ENCODE results near the gene MRPL38.

MRPL38 gene

DNA sequence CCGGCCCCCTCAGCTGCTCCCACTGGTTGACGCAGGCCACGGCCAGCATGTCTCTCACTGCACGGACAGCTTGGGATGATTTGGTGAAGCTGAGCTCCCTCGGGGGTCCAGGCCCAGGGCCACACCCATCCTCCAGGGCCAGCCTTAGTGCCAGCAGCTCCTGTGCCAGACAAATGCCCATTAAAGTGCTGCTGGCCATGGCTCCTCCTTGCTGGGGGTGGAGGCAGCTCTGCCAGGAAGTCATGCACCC is 28.8 kb downstream of the MRPL38 start:
- Histone ChIP-seq H3K9me3 (ENCODE audit: control insufficient read depth, insufficient read depth, low read depth, low read length) (no peaks in the 10 kb centered on the region), H3K4me3 (ENCODE audit: low read depth, low read length) (no peak overlapping the region), H3K36me3 (ENCODE audit: control insufficient read depth in 2 of 2, insufficient read depth in 1 of 2, low read length in 2 of 2) (peaks cover 0 to 4% of the 10 kb centered on the region in 2 experiments; a peak in 1 of 3 replicates), H3K4me1 (ENCODE audit: control insufficient read depth, insufficient read depth, low read length) (peaks cover 4% of the 10 kb centered on the region), H3K27ac (ENCODE audit: extremely low read depth, low read depth, low read length) (no peak overlapping the region)
- TF ChIP-seq GLIS2 (tag by site-specific recombination; IDR thresholded peaks at IDR 0.05), result 0 out of 2 replicates have a peak, but pooled peaks have one; percentile 29
- TF ChIP-seq ZFHX2 (tag by site-specific recombination; conservative IDR thresholded peaks at IDR 0.05), result peak; percentile 22; the same call in 1 of the 2 replicates
- TF ChIP-seq GLIS1 (tag by site-specific recombination; IDR thresholded peaks at IDR 0.05), result peak; percentile 12; the same call in 1 of the 2 replicates
- no peak for TF ChIP-seq IKZF3 (tag by site-specific recombination; IDR thresholded peaks at IDR 0.05)
- ChIA-PET CTCF (interaction anchor here (0.6 to 7.6 kb wide), 5 partner anchors 13 to 242 kb away, joined by 3 to 84 read pairs (median 7); partner anchors contain the start of gene WBP2), POLR2A (interaction anchor here (0.6 to 5.1 kb wide), 7 partner anchors 18 to 106 kb away, joined by 3 to 34 read pairs (median 3); partner anchors contain the start of genes MRPL38 and WBP2)

DNA sequence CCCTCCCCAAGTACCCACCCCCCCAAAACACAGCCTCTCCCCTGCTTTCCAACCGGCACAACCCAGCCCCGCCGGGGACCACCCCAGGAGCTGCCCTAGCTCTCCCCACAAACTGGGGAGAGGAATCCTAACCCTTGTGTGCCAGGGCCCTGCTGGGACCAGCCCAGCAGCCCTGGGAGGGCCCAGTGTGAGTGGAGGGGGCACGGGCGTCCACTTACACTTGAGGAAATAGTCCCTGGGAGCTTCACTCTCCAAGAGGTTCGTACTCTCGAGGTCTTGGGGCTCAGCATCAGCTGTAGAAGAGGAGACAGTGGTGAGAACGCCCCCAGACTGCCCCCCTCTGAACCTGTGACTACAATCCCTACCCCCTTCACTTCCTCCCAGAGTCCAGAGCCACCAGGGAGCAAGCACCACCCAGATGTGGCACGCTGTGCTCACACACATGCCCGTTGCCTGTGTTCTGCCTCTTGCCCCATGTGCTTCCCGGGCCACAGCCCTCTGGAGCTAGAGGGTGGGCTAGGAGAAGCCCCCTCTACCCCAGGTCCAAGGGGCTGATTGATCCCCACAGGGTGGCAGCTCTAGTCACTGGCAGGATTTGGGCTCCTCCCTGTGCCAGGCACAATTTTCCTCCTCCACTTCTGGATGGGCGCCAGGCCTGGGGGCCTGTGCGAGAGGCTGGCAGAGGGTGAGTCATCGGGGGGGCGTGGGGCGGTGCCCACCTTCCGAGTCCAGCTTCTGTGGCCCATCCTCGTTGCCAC is 29.3 kb downstream of the MRPL38 start:
- H3K27ac ChIP-seq (ENCODE audit: extremely low read depth, low read depth, low read length), result no peak overlapping the region
- POLR2A ChIA-PET, result interaction anchor here (0.7 to 5.1 kb wide), 6 partner anchors 18 to 95 kb away, joined by 3 to 34 read pairs (median 3); partner anchors contain the start of genes MRPL38 and WBP2
- CTCF ChIA-PET, result interaction anchor here (0.6 to 7.6 kb wide), 5 partner anchors 14 to 88 kb away, joined by 3 to 84 read pairs (median 7); partner anchors contain the start of gene WBP2
- H3K9me3 ChIP-seq (ENCODE audit: control insufficient read depth, insufficient read depth, low read depth, low read length), result no peaks in the 10 kb centered on the region
- H3K4me3 ChIP-seq (ENCODE audit: low read depth, low read length), result no peak overlapping the region
- H3K36me3 ChIP-seq (ENCODE audit: control insufficient read depth in 2 of 2, insufficient read depth in 1 of 2, low read length in 2 of 2), result peaks cover 0 to 4% of the 10 kb centered on the region in 2 experiments; a peak in 1 of 3 replicates
- peaks cover 4% of the 10 kb centered on the region for H3K4me1 ChIP-seq (ENCODE audit: control insufficient read depth, insufficient read depth, low read length)
- TF ChIP-seq, protein P1, sequence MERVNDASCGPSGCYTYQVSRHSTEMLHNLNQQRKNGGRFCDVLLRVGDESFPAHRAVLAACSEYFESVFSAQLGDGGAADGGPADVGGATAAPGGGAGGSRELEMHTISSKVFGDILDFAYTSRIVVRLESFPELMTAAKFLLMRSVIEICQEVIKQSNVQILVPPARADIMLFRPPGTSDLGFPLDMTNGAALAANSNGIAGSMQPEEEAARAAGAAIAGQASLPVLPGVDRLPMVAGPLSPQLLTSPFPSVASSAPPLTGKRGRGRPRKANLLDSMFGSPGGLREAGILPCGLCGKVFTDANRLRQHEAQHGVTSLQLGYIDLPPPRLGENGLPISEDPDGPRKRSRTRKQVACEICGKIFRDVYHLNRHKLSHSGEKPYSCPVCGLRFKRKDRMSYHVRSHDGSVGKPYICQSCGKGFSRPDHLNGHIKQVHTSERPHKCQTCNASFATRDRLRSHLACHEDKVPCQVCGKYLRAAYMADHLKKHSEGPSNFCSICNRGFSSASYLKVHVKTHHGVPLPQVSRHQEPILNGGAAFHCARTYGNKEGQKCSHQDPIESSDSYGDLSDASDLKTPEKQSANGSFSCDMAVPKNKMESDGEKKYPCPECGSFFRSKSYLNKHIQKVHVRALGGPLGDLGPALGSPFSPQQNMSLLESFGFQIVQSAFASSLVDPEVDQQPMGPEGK (tag by site-specific recombination; IDR thresholded peaks at IDR 0.05), result peak; percentile 48
- peak; percentile 47; the same call in 1 of the 2 replicates for TF ChIP-seq KLF9 (tag by site-specific recombination; IDR thresholded peaks at IDR 0.05; ENCODE audit: low read depth)
- TF ChIP-seq GLIS2 (tag by site-specific recombination; IDR thresholded peaks at IDR 0.05), result peak; percentile 13; the same call in 1 of the 2 replicates
- TF ChIP-seq, protein P2, sequence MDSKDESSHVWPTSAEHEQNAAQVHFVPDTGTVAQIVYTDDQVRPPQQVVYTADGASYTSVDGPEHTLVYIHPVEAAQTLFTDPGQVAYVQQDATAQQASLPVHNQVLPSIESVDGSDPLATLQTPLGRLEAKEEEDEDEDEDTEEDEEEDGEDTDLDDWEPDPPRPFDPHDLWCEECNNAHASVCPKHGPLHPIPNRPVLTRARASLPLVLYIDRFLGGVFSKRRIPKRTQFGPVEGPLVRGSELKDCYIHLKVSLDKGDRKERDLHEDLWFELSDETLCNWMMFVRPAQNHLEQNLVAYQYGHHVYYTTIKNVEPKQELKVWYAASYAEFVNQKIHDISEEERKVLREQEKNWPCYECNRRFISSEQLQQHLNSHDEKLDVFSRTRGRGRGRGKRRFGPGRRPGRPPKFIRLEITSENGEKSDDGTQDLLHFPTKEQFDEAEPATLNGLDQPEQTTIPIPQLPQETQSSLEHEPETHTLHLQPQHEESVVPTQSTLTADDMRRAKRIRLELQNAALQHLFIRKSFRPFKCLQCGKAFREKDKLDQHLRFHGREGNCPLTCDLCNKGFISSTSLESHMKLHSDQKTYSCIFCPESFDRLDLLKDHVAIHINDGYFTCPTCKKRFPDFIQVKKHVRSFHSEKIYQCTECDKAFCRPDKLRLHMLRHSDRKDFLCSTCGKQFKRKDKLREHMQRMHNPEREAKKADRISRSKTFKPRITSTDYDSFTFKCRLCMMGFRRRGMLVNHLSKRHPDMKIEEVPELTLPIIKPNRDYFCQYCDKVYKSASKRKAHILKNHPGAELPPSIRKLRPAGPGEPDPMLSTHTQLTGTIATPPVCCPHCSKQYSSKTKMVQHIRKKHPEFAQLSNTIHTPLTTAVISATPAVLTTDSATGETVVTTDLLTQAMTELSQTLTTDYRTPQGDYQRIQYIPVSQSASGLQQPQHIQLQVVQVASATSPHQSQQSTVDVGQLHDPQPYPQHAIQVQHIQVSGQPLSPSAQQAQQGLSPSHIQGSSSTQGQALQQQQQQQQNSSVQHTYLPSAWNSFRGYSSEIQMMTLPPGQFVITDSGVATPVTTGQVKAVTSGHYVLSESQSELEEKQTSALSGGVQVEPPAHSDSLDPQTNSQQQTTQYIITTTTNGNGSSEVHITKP (tag by site-specific recombination; IDR thresholded peaks at IDR 0.05), result peak; percentile 87
- TF ChIP-seq ZNF664 (tag by site-specific recombination; IDR thresholded peaks at IDR 0.05), result no peak
- TF ChIP-seq, protein P3, sequence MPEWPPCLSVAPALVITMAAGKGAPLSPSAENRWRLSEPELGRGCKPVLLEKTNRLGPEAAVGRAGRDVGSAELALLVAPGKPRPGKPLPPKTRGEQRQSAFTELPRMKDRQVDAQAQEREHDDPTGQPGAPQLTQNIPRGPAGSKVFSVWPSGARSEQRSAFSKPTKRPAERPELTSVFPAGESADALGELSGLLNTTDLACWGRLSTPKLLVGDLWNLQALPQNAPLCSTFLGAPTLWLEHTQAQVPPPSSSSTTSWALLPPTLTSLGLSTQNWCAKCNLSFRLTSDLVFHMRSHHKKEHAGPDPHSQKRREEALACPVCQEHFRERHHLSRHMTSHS (tag by site-specific recombination; IDR thresholded peaks at IDR 0.05), result no peak
- TF ChIP-seq PRDM1 (tag by site-specific recombination; IDR thresholded peaks at IDR 0.05), result no peak
- no peak for TF ChIP-seq ZNF155 (tag by site-specific recombination; IDR thresholded peaks at IDR 0.05)
- TF ChIP-seq, protein P4, sequence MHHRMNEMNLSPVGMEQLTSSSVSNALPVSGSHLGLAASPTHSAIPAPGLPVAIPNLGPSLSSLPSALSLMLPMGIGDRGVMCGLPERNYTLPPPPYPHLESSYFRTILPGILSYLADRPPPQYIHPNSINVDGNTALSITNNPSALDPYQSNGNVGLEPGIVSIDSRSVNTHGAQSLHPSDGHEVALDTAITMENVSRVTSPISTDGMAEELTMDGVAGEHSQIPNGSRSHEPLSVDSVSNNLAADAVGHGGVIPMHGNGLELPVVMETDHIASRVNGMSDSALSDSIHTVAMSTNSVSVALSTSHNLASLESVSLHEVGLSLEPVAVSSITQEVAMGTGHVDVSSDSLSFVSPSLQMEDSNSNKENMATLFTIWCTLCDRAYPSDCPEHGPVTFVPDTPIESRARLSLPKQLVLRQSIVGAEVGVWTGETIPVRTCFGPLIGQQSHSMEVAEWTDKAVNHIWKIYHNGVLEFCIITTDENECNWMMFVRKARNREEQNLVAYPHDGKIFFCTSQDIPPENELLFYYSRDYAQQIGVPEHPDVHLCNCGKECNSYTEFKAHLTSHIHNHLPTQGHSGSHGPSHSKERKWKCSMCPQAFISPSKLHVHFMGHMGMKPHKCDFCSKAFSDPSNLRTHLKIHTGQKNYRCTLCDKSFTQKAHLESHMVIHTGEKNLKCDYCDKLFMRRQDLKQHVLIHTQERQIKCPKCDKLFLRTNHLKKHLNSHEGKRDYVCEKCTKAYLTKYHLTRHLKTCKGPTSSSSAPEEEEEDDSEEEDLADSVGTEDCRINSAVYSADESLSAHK (tag by site-specific recombination; IDR thresholded peaks at IDR 0.05), result no peak
- peak; percentile 49 for TF ChIP-seq ZFHX2 (tag by site-specific recombination; conservative IDR thresholded peaks at IDR 0.05)
- no peak for TF ChIP-seq ZNF558 (tag by site-specific recombination; IDR thresholded peaks at IDR 0.05)
- no peak for TF ChIP-seq ZBTB7A (tag by site-specific recombination; IDR thresholded peaks at IDR 0.05; ENCODE audit: low read depth)
- TF ChIP-seq ZNF112 (tag by site-specific recombination; IDR thresholded peaks at IDR 0.05), result no peak
- TF ChIP-seq ZIC2 (tag by site-specific recombination; IDR thresholded peaks at IDR 0.05), result peak; percentile 54; the same call in 1 of the 2 replicates
- peak; percentile 23; the same call in 1 of the 2 replicates for TF ChIP-seq EGR2 (tag by site-specific recombination; IDR thresholded peaks at IDR 0.05; ENCODE audit: low read depth)
- TF ChIP-seq, protein P5, sequence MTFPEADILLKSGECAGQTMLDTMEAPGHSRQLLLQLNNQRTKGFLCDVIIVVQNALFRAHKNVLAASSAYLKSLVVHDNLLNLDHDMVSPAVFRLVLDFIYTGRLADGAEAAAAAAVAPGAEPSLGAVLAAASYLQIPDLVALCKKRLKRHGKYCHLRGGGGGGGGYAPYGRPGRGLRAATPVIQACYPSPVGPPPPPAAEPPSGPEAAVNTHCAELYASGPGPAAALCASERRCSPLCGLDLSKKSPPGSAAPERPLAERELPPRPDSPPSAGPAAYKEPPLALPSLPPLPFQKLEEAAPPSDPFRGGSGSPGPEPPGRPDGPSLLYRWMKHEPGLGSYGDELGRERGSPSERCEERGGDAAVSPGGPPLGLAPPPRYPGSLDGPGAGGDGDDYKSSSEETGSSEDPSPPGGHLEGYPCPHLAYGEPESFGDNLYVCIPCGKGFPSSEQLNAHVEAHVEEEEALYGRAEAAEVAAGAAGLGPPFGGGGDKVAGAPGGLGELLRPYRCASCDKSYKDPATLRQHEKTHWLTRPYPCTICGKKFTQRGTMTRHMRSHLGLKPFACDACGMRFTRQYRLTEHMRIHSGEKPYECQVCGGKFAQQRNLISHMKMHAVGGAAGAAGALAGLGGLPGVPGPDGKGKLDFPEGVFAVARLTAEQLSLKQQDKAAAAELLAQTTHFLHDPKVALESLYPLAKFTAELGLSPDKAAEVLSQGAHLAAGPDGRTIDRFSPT (tag by site-specific recombination; IDR thresholded peaks at IDR 0.05), result peak; percentile 75
- TF ChIP-seq, protein P6, sequence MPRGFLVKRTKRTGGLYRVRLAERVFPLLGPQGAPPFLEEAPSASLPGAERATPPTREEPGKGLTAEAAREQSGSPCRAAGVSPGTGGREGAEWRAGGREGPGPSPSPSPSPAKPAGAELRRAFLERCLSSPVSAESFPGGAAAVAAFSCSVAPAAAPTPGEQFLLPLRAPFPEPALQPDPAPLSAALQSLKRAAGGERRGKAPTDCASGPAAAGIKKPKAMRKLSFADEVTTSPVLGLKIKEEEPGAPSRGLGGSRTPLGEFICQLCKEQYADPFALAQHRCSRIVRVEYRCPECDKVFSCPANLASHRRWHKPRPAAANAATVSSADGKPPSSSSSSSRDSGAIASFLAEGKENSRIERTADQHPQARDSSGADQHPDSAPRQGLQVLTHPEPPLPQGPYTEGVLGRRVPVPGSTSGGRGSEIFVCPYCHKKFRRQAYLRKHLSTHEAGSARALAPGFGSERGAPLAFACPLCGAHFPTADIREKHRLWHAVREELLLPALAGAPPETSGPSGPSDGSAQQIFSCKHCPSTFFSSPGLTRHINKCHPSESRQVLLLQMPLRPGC (tag by site-specific recombination; IDR thresholded peaks at IDR 0.05), result no peak
